Measurements from ENCODE around the gene ATP4B. TPM values are rescaled to one million over a fixed set of nuclear protein-coding genes. Genes with fewer than 3 reads are reported as not detected.

Gene ATP4B
- total RNA-seq, 1 donor from 2014 or later: not detected

- peaks cover under 1 to 8% (median 4%) of the 10 kb centered on the region in 3 donors for H3K4me1 ChIP-seq (ENCODE audit: control insufficient read depth in 3 of 3, insufficient read depth in 3 of 3, low read length in 3 of 3)
- H3K9ac ChIP-seq (ENCODE audit: low read depth in 1 of 3, low read length in 3 of 3): no peak overlapping the region
- no peak overlapping the region for H3K27ac ChIP-seq (ENCODE audit: low read depth, low read length)
- H3K27me3 ChIP-seq (ENCODE audit: control insufficient read depth in 3 of 3, insufficient read depth in 3 of 3, low read length in 3 of 3): no peaks in the 10 kb centered on the region
- H3K36me3 ChIP-seq (ENCODE audit: control insufficient read depth in 3 of 3, insufficient read depth in 3 of 3, low read length in 3 of 3): peaks cover 11 to 22% (median 20%) of the 10 kb centered on the region in 3 donors
- no peak overlapping the region for H3K4me3 ChIP-seq (ENCODE audit: low read length in 3 of 3)
- H3K9me3 ChIP-seq (ENCODE audit: control insufficient read depth in 3 of 3, low read length in 3 of 3): peaks cover 0 to 2% (median 0%) of the 10 kb centered on the region in 3 donors
Measured at GRCh38 chr13:113642563-113642962, 15.4 kb downstream of the ATP4B start.

- peaks cover 0 to 2% (median 0%) of the 10 kb centered on the region in 3 donors for H3K9me3 ChIP-seq (ENCODE audit: control insufficient read depth in 3 of 3, low read length in 3 of 3)
Measured at GRCh38 chr13:113641426-113641825, 16.6 kb downstream of the ATP4B start.

GRCh38 chr13:113639616-113640262 is 18.3 kb downstream of the ATP4B start:
- H3K36me3 ChIP-seq (ENCODE audit: control insufficient read depth in 3 of 3, insufficient read depth in 3 of 3, low read length in 3 of 3): peaks cover 31 to 45% (median 45%) of the 10 kb centered on the region in 3 donors
- H3K9me3 ChIP-seq (ENCODE audit: control insufficient read depth in 3 of 3, low read length in 3 of 3): peaks cover 0 to 2% (median 0%) of the 10 kb centered on the region in 3 donors
- no peak overlapping the region for H3K27ac ChIP-seq (ENCODE audit: low read depth, low read length)
- no peaks in the 10 kb centered on the region for H3K4me1 ChIP-seq (ENCODE audit: control insufficient read depth in 3 of 3, insufficient read depth in 3 of 3, low read length in 3 of 3)
- no peaks in the 10 kb centered on the region for H3K27me3 ChIP-seq (ENCODE audit: control insufficient read depth in 3 of 3, insufficient read depth in 3 of 3, low read length in 3 of 3)
- no peak overlapping the region for H3K9ac ChIP-seq (ENCODE audit: low read depth in 1 of 3, low read length in 3 of 3)
- H3K4me3 ChIP-seq (ENCODE audit: low read length in 3 of 3): no peak overlapping the region

More at GRCh38 chr13:113641426-113641825, 16.6 kb downstream of the ATP4B start:
- H3K9ac ChIP-seq (ENCODE audit: low read depth in 1 of 3, low read length in 3 of 3): no peak overlapping the region
- H3K36me3 ChIP-seq (ENCODE audit: control insufficient read depth in 3 of 3, insufficient read depth in 3 of 3, low read length in 3 of 3): peaks cover 18 to 31% (median 31%) of the 10 kb centered on the region in 3 donors
- H3K4me1 ChIP-seq (ENCODE audit: control insufficient read depth in 3 of 3, insufficient read depth in 3 of 3, low read length in 3 of 3): no peaks in the 10 kb centered on the region
- H3K27me3 ChIP-seq (ENCODE audit: control insufficient read depth in 3 of 3, insufficient read depth in 3 of 3, low read length in 3 of 3): no peaks in the 10 kb centered on the region
- H3K4me3 ChIP-seq (ENCODE audit: low read length in 3 of 3): no peak overlapping the region
- no peak overlapping the region for H3K27ac ChIP-seq (ENCODE audit: low read depth, low read length)

GRCh38 chr13:113638806-113639205 is 19.2 kb downstream of the ATP4B start:
- Histone ChIP-seq H3K27ac (ENCODE audit: low read depth, low read length) (no peak overlapping the region), H3K4me3 (ENCODE audit: low read length in 3 of 3) (no peak overlapping the region), H3K36me3 (ENCODE audit: control insufficient read depth in 3 of 3, insufficient read depth in 3 of 3, low read length in 3 of 3) (peaks cover 40 to 50% (median 50%) of the 10 kb centered on the region in 3 donors), H3K27me3 (ENCODE audit: control insufficient read depth in 3 of 3, insufficient read depth in 3 of 3, low read length in 3 of 3) (no peaks in the 10 kb centered on the region), H3K4me1 (ENCODE audit: control insufficient read depth in 3 of 3, insufficient read depth in 3 of 3, low read length in 3 of 3) (no peaks in the 10 kb centered on the region), H3K9me3 (ENCODE audit: control insufficient read depth in 3 of 3, low read length in 3 of 3) (peaks cover 0 to 2% (median 0%) of the 10 kb centered on the region in 3 donors), H3K9ac (ENCODE audit: low read depth in 1 of 3, low read length in 3 of 3) (no peak overlapping the region)

- peaks cover 44 to 53% (median 50%) of the 10 kb centered on the region in 3 donors for H3K36me3 ChIP-seq (ENCODE audit: control insufficient read depth in 3 of 3, insufficient read depth in 3 of 3, low read length in 3 of 3)
- no peak overlapping the region for H3K9ac ChIP-seq (ENCODE audit: low read depth in 1 of 3, low read length in 3 of 3)
- H3K9me3 ChIP-seq (ENCODE audit: control insufficient read depth in 3 of 3, low read length in 3 of 3): peaks cover 0 to 2% (median 0%) of the 10 kb centered on the region in 3 donors
- H3K4me3 ChIP-seq (ENCODE audit: low read length in 3 of 3): no peak overlapping the region
- no peak overlapping the region for H3K27ac ChIP-seq (ENCODE audit: low read depth, low read length)
- no peaks in the 10 kb centered on the region for H3K27me3 ChIP-seq (ENCODE audit: control insufficient read depth in 3 of 3, insufficient read depth in 3 of 3, low read length in 3 of 3)
- H3K4me1 ChIP-seq (ENCODE audit: control insufficient read depth in 3 of 3, insufficient read depth in 3 of 3, low read length in 3 of 3): no peaks in the 10 kb centered on the region
Measured at GRCh38 chr13:113638173-113638746, 19.7 kb downstream of the ATP4B start.

- H3K27me3 ChIP-seq (ENCODE audit: control insufficient read depth in 3 of 3, insufficient read depth in 3 of 3, low read length in 3 of 3): no peaks in the 10 kb centered on the region
- H3K4me3 ChIP-seq (ENCODE audit: low read length in 3 of 3): no peak overlapping the region
- H3K36me3 ChIP-seq (ENCODE audit: control insufficient read depth in 3 of 3, insufficient read depth in 3 of 3, low read length in 3 of 3): peaks cover 44 to 53% (median 52%) of the 10 kb centered on the region in 3 donors
Measured at GRCh38 chr13:113637262-113638160, 20.5 kb downstream of the ATP4B start.

GRCh38 chr13:113636266-113636963 is 21.6 kb downstream of the ATP4B start:
- Histone ChIP-seq H3K9me3 (ENCODE audit: control insufficient read depth in 3 of 3, low read length in 3 of 3) (peaks cover 0 to 2% (median 0%) of the 10 kb centered on the region in 3 donors), H3K36me3 (ENCODE audit: control insufficient read depth in 3 of 3, insufficient read depth in 3 of 3, low read length in 3 of 3) (peaks cover 44 to 60% (median 56%) of the 10 kb centered on the region in 3 donors), H3K9ac (ENCODE audit: low read depth in 1 of 3, low read length in 3 of 3) (no peak overlapping the region), H3K4me3 (ENCODE audit: low read length in 3 of 3) (no peak overlapping the region), H3K4me1 (ENCODE audit: control insufficient read depth in 3 of 3, insufficient read depth in 3 of 3, low read length in 3 of 3) (no peaks in the 10 kb centered on the region), H3K27ac (ENCODE audit: low read depth, low read length) (no peak overlapping the region), H3K27me3 (ENCODE audit: control insufficient read depth in 3 of 3, insufficient read depth in 3 of 3, low read length in 3 of 3) (no peaks in the 10 kb centered on the region)

More at GRCh38 chr13:113637262-113638160, 20.5 kb downstream of the ATP4B start:
- H3K9me3 ChIP-seq (ENCODE audit: control insufficient read depth in 3 of 3, low read length in 3 of 3): peaks cover 0 to 2% (median 0%) of the 10 kb centered on the region in 3 donors
- no peak overlapping the region for H3K27ac ChIP-seq (ENCODE audit: low read depth, low read length)
- no peak overlapping the region for H3K9ac ChIP-seq (ENCODE audit: low read depth in 1 of 3, low read length in 3 of 3)
- no peaks in the 10 kb centered on the region for H3K4me1 ChIP-seq (ENCODE audit: control insufficient read depth in 3 of 3, insufficient read depth in 3 of 3, low read length in 3 of 3)

- Histone ChIP-seq H3K4me3 (ENCODE audit: low read length in 3 of 3) (no peak overlapping the region), H3K27ac (ENCODE audit: low read depth, low read length) (no peak overlapping the region), H3K36me3 (ENCODE audit: control insufficient read depth in 3 of 3, insufficient read depth in 3 of 3, low read length in 3 of 3) (peaks cover 44 to 59% (median 55%) of the 10 kb centered on the region in 3 donors), H3K4me1 (ENCODE audit: control insufficient read depth in 3 of 3, insufficient read depth in 3 of 3, low read length in 3 of 3) (no peaks in the 10 kb centered on the region), H3K9me3 (ENCODE audit: control insufficient read depth in 3 of 3, low read length in 3 of 3) (peaks cover 0 to 2% (median 0%) of the 10 kb centered on the region in 3 donors), H3K9ac (ENCODE audit: low read depth in 1 of 3, low read length in 3 of 3) (no peak overlapping the region), H3K27me3 (ENCODE audit: control insufficient read depth in 3 of 3, insufficient read depth in 3 of 3, low read length in 3 of 3) (no peaks in the 10 kb centered on the region)
Measured at GRCh38 chr13:113635709-113636108, 22.3 kb downstream of the ATP4B start.

- Histone ChIP-seq H3K4me3 (ENCODE audit: low read length in 3 of 3) (no peak overlapping the region), H3K9ac (ENCODE audit: low read depth in 1 of 3, low read length in 3 of 3) (no peak overlapping the region), H3K27ac (ENCODE audit: low read depth, low read length) (no peak overlapping the region), H3K9me3 (ENCODE audit: control insufficient read depth in 3 of 3, low read length in 3 of 3) (peaks cover 0 to 2% (median 0%) of the 10 kb centered on the region in 3 donors), H3K4me1 (ENCODE audit: control insufficient read depth in 3 of 3, insufficient read depth in 3 of 3, low read length in 3 of 3) (no peaks in the 10 kb centered on the region), H3K27me3 (ENCODE audit: control insufficient read depth in 3 of 3, insufficient read depth in 3 of 3, low read length in 3 of 3) (no peaks in the 10 kb centered on the region), H3K36me3 (ENCODE audit: control insufficient read depth in 3 of 3, insufficient read depth in 3 of 3, low read length in 3 of 3) (peaks cover 44 to 59% (median 50%) of the 10 kb centered on the region in 3 donors)
Measured at GRCh38 chr13:113635048-113635420, 23.0 kb downstream of the ATP4B start.

All from skeletal muscle tissue (tissue), 4 donors.